DND-41 (cell line): ENCODE data around the gene PAFAH2.

Source experiments
- CTCF ChIP-seq: IDR thresholded peaks from 2 replicates; pipeline ENCODE4 v1.5.1; 2012; ENCODE audit warnings: borderline replicate concordance, low read length, moderate library complexity, mild to moderate bottlenecking; ENCODE audit not compliant: poor library complexity, severe bottlenecking; ENCODE audit errors: extremely low read depth
- EZH2 ChIP-seq: IDR thresholded peaks from 3 replicates; pipeline ENCODE4 v1.6.1; 2012; ENCODE audit warnings: borderline replicate concordance, low read depth, mild to moderate bottlenecking, moderate library complexity, low read length, inconsistent platforms; ENCODE audit not compliant: severe bottlenecking

DNA sequence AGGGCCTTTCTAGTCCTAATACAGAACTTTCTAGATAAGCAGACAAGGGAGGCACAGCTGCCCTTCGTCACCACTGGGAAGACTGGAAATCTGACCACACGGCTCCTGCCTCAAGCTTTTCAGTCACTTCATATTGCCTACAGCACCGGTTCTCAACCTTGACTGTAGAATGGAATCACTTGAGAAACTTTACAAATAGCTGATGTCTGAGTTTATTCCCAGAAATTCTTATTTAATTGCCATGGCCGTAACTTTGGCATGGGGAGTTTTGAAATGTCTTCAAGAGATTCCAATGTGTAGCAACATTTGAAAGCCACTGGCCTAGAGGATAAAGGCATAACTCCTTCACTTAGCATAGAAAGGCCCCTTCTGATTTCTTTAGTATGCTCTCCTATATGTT lies 49.2 kb downstream of the PAFAH2 start:
- TF ChIP-seq CTCF (no peak), EZH2 (no peak)
